Smooth muscle cell (in vitro differentiated cells): ENCODE measurements around the gene NDUFAF8. TPM values are rescaled to one million over a fixed set of nuclear protein-coding genes. Genes with fewer than 3 reads are reported as not detected.

Source experiments
- DNase-seq: peaks from one replicate; lab custom pipeline; 2025; ENCODE audit not compliant: unreplicated experiment; lab: John Stamatoyannopoulos, UW
- H2AFZ ChIP-seq: fragments of 200-600 bp; sonication (generic); 2 replicates; pipeline ENCODE4 v1.6.0; 2016; ENCODE audit warnings: antibody characterized with exemption, low read depth, mild to moderate bottlenecking
- H3F3A ChIP-seq: fragments of 200-600 bp; sonication (generic); 2 replicates; pipeline ENCODE4 v1.6.0; 2017; ENCODE audit warnings: antibody characterized with exemption, low read depth
- H3K27ac ChIP-seq: fragments of 200-600 bp; sonication (generic); 2 replicates; pipeline ENCODE4 v1.5.1; 2016; ENCODE audit warnings: low read depth, mild to moderate bottlenecking
- H3K27me3 ChIP-seq: fragments of 200-600 bp; sonication (generic); 2 replicates; pipeline ENCODE4 v1.6.1; 2016; ENCODE audit warnings: low read depth, mild to moderate bottlenecking
- H3K36me3 ChIP-seq: fragments of 200-600 bp; sonication (generic); 2 replicates; pipeline ENCODE4 v1.5.1; 2016; ENCODE audit warnings: low read depth
- H3K4me1 ChIP-seq: fragments of 200-600 bp; sonication (generic); 2 replicates; pipeline ENCODE4 v1.5.1; 2016; ENCODE audit warnings: low read depth
- H3K4me2 ChIP-seq: fragments of 200-600 bp; sonication (generic); 2 replicates; pipeline ENCODE4 v1.6.0; 2016; ENCODE audit warnings: mild to moderate bottlenecking
- H3K4me3 ChIP-seq: fragments of 200-600 bp; sonication (generic); 2 replicates; pipeline ENCODE4 v1.5.1; 2016; ENCODE audit warnings: mild to moderate bottlenecking
- H3K79me2 ChIP-seq: fragments of 200-600 bp; sonication (generic); 2 replicates; pipeline ENCODE4 v1.6.0; 2016; ENCODE audit warnings: low read depth, mild to moderate bottlenecking
- H3K9ac ChIP-seq: fragments of 200-600 bp; sonication (generic); 2 replicates; pipeline ENCODE4 v1.6.0; 2016; ENCODE audit warnings: low read depth
- H3K9me3 ChIP-seq: fragments of 200-600 bp; sonication (generic); replicated peaks from 2 replicates; pipeline ENCODE4 v1.5.1; 2016; ENCODE audit warnings: low read depth
- H4K20me1 ChIP-seq: fragments of 200-600 bp; sonication (generic); 2 replicates; pipeline ENCODE4 v1.6.0; 2016; ENCODE audit warnings: low read depth
- WGBS: methylation state at CpG from one replicate; pipeline ENCODE4 v1.1.7; 2016; ENCODE audit warnings: low lambda C conversion rate; 5-methylcytosine and 5-hydroxymethylcytosine counted together
- polyA plus RNA-seq: library from polyadenylated mRNA; unstranded; fragments of >200 nt; fragmentation: Nextera tagmentation; extraction: Ambion mirVana; gene quantifications from 2 replicates; pipeline ENCODE4 v1.2.1, GENCODE V29; 2016
- total RNA-seq: library from RNA; depleted of rRNA; stranded (reverse); fragments of >200 nt; gene quantifications from 2 replicates; pipeline ENCODE4 v1.2.3, GENCODE V29; 2014
- TF ChIP-seq, protein P1 (sequence below): fragments of 200-600 bp; sonication (generic); IDR thresholded peaks from 2 replicates; pipeline ENCODE4 v1.5.1; 2017; ENCODE audit warnings: borderline replicate concordance, mild to moderate bottlenecking, antibody characterized with exemption; ENCODE audit not compliant: insufficient read depth, poor library complexity, severe bottlenecking

NDUFAF8 gene
- total and polyA plus RNA-seq, 2 experiments from 2014 or later: 60.6 to 111 TPM

- TF ChIP-seq, protein P1, sequence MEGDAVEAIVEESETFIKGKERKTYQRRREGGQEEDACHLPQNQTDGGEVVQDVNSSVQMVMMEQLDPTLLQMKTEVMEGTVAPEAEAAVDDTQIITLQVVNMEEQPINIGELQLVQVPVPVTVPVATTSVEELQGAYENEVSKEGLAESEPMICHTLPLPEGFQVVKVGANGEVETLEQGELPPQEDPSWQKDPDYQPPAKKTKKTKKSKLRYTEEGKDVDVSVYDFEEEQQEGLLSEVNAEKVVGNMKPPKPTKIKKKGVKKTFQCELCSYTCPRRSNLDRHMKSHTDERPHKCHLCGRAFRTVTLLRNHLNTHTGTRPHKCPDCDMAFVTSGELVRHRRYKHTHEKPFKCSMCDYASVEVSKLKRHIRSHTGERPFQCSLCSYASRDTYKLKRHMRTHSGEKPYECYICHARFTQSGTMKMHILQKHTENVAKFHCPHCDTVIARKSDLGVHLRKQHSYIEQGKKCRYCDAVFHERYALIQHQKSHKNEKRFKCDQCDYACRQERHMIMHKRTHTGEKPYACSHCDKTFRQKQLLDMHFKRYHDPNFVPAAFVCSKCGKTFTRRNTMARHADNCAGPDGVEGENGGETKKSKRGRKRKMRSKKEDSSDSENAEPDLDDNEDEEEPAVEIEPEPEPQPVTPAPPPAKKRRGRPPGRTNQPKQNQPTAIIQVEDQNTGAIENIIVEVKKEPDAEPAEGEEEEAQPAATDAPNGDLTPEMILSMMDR: no peak
Observed at GRCh38 chr17:81277946-81278693, 39.0 kb downstream of the NDUFAF8 start.

GRCh38 chr17:81278831-81279230 lies 39.7 kb downstream of the NDUFAF8 start:
- H3K4me3 ChIP-seq: no peak overlapping the region
- H3K4me2 ChIP-seq: no peak overlapping the region
- H3F3A ChIP-seq: no peaks in the 10 kb centered on the region
- H4K20me1 ChIP-seq: peaks cover 27% of the 10 kb centered on the region
- H3K27ac ChIP-seq: no peak overlapping the region
- H3K79me2 ChIP-seq: no peaks in the 10 kb centered on the region
- no peak for DNase-seq
- no peaks in the 10 kb centered on the region for H3K9me3 ChIP-seq
- WGBS: 99% methylated on average over 8 of the region's 8 CpGs
- H3K36me3 ChIP-seq: no peaks in the 10 kb centered on the region
- no peak overlapping the region for H3K9ac ChIP-seq
- H3K4me1 ChIP-seq: no peaks in the 10 kb centered on the region
- TF ChIP-seq, protein P1: no peak
- no peaks in the 10 kb centered on the region for H3K27me3 ChIP-seq
- no peak overlapping the region for H2AFZ ChIP-seq

More at GRCh38 chr17:81277946-81278693, 39.0 kb downstream of the NDUFAF8 start:
- H4K20me1 ChIP-seq: peaks cover 27% of the 10 kb centered on the region
- H3F3A ChIP-seq: no peaks in the 10 kb centered on the region
- H3K4me1 ChIP-seq: no peaks in the 10 kb centered on the region
- no peak overlapping the region for H2AFZ ChIP-seq
- H3K27ac ChIP-seq: no peak overlapping the region
- H3K79me2 ChIP-seq: no peaks in the 10 kb centered on the region
- no peaks in the 10 kb centered on the region for H3K9me3 ChIP-seq
- no peak overlapping the region for H3K4me2 ChIP-seq
- 96% methylated on average over 16 of the region's 20 CpGs for WGBS
- no peak for DNase-seq
- H3K36me3 ChIP-seq: no peaks in the 10 kb centered on the region
- no peak overlapping the region for H3K9ac ChIP-seq
- H3K4me3 ChIP-seq: no peak overlapping the region
- H3K27me3 ChIP-seq: no peaks in the 10 kb centered on the region

- H3K4me1 ChIP-seq: no peaks in the 10 kb centered on the region
- no peaks in the 10 kb centered on the region for H3K36me3 ChIP-seq
- no peak overlapping the region for H3K4me2 ChIP-seq
- WGBS: 96% methylated on average over 50 of the region's 50 CpGs
- no peak overlapping the region for H2AFZ ChIP-seq
- no peaks in the 10 kb centered on the region for H3K27me3 ChIP-seq
- H3K4me3 ChIP-seq: no peak overlapping the region
- H3F3A ChIP-seq: no peaks in the 10 kb centered on the region
- H3K9ac ChIP-seq: no peak overlapping the region
- no peaks in the 10 kb centered on the region for H3K79me2 ChIP-seq
- H3K27ac ChIP-seq: no peak overlapping the region
- TF ChIP-seq, protein P1: no peak
- H3K9me3 ChIP-seq: no peaks in the 10 kb centered on the region
- no peak for DNase-seq
- H4K20me1 ChIP-seq: peaks cover 34% of the 10 kb centered on the region
Observed at GRCh38 chr17:81279278-81280275, 40.5 kb downstream of the NDUFAF8 start.
